Stimulated activated naive CD4-positive, alpha-beta T cell (primary cell): ENCODE measurements around the gene CEP350.

ENCODE experiments used
- DNase-seq, 6 experiments: peaks; one replicate each; lab custom pipeline; 2025; lab: John Stamatoyannopoulos, UW

The CEP350 gene

DNA sequence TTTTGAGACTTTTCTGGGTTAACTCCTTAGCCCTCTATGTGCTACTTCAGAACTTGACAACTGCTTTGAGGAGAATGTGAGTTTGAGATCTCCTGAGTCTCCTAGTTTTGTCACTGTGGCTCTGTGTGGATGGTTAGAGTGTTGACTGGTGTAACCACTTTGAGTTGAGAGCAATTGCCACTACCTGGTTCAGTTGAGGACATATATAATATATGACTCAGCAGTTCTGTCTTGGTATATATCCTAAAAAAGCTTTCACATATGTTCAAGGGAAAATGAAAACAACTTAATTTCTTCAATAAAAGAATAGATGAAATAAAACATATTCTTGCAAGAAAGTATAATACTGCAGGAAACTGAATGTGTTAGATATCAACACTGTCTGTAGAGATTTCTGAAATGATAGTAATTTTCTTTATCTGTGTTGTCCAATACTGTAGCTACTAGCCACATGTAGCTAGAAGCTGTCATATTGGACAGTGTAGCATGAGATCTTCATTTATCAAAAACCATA is 103.3 kb downstream of the CEP350 start:
- DNase-seq: no peak

DNA sequence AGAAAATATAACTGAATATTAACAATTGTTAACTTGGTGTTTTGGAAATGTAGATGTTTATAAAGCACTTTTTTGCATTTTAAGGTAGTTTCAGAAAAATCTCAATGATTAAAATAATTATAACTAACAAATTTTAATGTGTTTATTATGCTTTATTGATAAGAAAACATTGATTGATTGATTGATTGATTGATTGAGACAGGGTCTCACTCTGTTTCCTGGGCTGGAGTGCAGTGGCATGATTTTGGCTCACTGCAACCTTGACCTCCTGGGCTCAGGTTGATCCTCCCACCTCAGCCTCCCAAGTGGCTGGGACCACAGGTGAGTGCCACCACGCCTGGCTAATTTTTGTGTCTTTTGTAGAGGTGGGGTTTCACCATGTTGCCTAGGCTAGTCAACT is 106.4 kb downstream of the CEP350 start:
- no peak for DNase-seq

DNA sequence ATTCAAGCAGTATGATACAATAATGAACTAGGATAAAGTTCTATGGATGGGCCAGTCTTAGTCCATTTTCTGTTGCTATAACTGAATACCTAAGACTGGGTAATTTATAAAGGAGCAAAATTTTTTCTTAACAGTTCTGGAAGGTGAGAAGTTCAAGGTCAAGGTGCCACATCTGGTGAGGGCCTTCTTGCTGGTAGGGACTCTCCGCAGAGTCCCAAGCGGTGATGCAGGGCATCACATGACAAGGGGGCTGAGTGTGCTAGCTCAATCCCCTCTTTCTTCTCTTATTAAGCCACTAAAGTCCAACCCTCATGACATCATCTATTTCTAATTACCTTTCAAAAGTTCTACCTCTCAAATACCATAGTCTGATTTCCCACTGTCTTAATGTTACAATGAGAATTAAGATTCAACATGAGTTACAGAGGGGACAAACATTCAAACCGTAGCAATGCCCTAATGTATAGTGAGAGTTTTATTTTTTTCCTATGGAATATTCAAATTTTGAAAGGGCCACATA is 107.9 kb downstream of the CEP350 start:
- no peak for DNase-seq

DNA sequence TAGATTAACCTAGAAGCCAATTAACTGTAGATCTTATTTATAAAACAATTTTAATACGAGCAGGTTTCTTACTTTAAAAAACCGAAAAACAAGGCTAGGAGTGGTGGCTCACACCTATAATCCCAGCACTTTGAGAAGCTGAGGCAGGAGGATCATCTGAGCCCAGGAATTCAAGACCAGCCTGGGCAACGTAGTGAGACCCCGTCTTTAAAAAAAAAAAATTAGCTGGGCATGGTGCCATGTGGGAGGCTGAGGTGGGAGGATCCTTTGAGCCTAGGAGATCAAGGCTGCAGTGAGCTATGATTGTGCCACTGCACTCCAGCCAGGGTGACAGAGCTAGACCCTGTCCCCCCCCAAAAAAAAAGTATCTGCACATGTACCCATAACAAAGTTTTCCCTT is 110.8 kb downstream of the CEP350 start:
- DNase-seq: no peak

DNA sequence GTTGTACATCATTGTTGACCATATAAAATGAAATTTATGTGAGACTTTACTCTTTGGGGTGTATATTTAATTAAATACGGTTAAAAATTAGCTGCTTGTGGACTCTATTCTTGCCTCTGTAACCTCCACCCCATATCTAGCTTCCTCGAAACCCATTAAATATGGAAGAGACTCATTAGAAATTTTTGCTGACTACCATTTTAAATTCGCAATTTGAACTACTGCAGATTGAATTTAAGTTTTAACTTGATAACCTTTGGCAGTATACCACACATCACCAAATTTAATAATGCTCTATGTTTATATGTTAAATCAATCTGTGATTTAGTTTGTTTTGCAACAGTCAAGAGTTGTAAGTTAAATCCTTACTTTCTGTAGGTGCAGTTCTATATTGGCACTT is 111.5 kb downstream of the CEP350 start:
- DNase-seq: no peak

DNA sequence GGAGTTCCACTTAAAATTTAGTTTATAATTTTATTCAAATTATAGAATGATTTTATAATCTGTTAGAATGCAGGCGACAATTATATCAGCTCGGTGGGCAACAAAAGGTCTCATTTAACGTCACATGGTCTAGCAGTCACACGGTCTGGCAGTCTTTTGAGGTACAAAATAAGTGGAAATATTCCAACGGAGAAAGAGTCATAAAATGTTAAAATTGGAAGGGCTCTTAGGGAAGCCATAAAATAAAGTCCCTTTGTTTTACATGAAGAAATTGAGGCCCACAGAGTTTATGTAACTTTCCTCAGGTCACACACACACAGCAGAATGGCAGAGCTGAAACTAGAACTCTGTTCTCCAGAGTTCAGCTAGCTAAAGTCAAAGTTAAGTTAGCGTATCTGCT is 115.7 kb downstream of the CEP350 start:
- DNase-seq: no peak

DNA sequence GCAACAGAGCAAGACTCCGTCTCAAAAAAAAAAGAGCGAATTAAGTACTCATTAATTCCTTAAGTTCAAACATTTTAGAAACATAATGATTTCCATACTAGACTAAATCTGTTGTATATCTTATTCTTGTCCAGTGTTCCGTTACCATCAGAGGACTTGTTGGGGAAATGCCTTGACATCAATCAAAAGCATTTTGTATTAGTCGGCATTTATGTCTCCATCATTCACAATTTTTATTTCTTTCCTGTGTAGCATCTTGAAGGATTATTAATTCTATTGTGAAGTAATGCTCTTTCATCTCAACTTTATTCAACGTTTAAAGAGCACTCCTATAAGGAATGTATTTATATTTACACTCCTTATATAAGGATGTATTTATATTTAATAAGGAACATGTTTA is 117.1 kb downstream of the CEP350 start:
- no peak for DNase-seq

DNA sequence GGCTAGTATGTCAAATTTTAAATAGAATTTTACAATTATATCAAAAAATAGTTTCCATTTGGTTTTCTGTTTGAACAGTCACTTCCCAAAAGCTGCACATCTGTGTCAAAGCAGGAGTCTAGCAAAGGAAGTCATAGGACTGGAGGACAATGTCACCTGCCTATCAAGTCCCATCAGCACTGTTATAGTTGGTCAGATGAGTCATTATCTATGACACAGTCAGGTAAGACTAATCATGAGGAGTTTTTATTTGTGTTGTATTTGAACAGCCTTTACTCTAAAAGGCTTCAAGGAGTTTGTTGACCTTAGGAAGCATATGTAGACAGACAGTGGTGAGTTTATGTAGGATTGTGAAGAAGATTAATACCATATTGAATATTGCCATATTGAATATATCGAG is 125.8 kb downstream of the CEP350 start:
- DNase-seq: no peak

DNA sequence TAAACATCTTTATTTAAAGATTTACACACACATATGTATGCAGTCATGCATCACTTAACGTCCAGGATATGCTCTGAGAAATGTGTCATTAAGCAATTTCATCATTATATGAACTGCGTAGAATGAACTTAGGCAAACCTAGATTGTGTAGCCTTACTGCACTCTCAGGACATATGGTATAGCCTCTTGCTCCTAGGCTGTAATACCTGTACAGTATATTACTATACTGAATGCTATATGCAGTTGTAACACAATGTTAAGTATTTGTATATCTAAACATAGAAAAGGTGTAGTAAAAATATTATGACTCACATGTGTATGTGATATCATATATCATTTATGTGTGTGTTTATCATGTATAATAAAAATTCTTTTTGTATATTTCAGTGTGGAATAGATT is 126.9 kb downstream of the CEP350 start:
- no peak for DNase-seq

DNA sequence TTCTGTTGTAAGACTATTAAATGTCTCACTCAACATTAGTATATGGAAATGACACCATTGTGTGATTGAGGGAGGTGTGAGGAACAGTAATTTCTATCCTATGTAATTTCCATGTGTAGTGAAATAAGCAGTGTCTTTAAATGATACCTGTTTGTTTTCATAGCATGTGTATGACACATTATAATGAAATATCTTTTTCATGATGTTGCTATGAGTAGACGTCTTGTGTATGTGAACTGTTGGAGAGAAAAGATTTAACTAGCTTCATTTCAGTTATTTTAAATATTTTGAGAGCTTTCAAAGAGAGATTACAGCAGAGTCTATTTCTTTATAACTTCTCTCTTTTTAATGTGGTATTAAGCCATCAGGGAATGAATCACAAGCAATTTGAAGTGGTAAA is 128.6 kb downstream of the CEP350 start:
- no peak for DNase-seq

DNA sequence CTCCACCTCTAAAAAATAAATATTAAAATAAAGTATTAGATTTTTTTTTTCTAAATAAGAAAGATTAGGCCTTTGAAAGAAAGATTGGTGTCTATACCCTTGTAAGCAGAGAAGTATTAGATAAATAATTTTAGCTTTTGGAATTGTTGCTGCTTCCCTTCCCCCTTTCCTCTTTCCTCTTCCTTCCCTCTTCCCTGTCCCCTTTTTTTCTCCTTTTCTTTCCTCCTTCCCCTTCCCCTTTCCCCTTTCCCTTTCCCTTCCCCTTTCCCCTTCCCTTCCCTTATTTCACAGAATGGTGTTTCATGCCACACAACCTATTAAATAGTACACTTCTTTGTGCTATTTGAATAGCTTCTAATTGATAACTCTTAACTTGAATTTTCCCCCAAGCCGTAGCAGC is 130.3 kb downstream of the CEP350 start:
- no peak for DNase-seq

DNA sequence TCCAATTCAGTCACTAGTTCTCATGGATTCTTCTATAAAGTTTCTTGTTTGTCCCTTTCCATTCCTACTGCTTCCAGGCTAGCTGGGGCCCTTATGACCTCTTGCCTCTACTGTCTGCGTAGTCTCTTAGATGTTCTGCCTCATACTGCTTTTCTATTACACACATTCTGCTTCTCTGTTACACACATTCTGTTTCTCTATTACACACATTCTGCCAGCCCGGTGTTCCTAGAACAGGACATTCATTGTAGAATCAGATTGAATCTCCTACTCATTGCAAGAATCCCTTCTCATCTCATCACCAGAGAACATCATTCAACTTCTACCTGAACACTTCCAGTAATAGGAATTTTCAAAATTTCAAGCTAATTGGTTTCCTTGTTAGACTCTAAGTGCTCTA is 130.7 kb downstream of the CEP350 start:
- DNase-seq: no peak

DNA sequence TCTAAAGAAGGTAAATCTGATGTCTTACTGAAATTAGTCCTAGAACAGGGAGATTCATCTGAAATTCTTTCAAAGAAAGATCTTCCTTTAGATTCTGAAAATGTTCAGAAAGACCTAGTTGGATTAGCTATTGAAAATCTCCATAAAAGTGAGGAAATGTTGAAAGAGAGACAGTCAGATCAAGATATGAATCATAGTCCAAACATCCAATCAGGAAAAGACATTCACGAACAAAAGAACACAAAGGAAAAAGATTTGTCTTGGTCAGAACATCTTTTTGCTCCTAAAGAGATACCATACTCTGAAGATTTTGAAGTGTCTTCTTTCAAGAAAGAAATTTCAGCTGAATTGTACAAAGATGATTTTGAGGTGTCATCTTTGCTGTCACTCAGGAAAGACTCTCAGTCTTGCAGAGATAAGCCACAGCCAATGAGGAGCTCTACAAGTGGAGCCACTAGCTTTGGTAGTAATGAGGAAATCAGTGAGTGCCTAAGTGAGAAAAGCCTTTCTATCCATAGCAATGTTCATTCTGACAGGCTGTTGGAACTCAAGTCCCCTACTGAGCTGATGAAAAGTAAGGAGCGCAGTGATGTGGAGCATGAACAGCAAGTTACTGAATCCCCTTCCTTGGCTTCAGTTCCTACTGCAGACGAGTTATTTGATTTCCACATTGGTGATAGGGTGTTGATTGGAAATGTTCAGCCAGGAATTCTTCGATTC is 138.5 kb downstream of the CEP350 start:
- DNase-seq: no peak

DNA sequence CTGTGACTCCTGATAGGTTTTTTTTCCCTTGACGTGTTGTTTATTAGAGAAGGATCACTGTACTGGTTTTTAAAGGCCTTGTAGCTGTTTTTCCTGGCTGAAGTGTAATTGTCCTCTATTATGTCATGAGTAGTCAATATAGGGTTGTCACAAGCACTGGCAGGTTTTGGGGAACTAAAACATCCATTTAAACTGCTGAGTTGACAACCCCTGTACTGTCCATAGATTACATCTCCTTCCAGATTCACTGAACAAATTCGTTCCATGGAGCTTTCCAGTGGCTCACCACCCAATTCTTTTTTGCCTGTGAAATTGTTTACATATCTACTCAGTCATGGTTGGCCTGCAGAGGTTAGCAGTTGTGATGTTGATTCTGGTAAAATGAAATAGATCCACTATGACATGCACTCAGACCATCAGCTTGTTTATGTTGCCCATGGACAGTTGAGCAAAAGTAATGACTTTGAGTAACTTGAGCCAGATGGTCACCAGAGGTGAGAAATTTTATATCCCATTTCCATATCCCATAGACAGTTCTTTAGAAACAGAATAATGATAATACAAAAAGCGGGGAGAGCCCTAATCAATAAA is 140.2 kb downstream of the CEP350 start:
- DNase-seq: no peak

DNA sequence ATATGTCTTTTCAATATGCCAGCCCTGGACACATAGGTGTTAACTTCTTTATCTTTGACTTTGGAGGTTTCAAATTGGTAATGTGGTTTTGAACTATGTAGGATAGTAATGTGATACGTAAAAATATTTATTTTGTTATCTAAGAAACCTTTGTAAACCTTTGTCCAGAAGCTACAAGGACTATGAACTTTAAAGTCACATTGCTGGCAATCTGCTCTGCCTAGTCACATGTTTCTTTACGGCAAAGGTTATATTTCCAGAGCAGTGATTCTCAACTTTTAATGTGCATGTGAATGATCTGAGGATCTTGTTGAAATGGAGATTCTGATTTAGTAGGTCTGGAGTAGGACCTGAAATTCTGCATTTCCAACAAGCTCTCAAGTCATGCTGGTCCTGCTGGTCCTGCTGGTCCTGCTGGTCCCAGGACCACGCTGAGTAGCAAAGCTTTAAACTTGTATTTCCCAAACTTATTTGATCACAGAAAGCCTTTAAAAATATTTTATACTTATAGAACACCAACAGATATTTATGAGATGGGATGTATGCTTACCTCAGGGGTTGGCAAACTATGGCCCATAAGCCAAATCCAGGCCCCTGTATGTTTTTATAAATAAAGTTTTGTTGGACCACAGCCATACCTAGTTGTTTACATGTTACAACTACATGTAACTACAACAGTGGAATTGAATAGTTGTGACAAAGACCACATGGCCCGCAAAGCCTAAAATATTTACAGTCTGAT is 142.1 kb downstream of the CEP350 start:
- no peak for DNase-seq

DNA sequence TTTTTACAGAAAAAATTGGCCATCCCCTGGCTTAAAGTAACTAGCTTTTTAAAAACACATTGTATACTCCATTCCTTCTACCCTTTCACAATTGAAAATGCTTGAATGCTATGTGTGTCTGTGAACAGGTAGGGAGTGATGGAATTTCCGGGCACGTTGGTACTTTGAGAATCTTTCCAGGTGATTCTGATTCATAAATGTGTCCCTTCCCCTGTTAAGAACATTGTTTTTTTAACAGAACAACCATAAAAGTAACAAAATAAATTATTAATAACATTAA is 142.7 kb downstream of the CEP350 start:
- no peak for DNase-seq

DNA sequence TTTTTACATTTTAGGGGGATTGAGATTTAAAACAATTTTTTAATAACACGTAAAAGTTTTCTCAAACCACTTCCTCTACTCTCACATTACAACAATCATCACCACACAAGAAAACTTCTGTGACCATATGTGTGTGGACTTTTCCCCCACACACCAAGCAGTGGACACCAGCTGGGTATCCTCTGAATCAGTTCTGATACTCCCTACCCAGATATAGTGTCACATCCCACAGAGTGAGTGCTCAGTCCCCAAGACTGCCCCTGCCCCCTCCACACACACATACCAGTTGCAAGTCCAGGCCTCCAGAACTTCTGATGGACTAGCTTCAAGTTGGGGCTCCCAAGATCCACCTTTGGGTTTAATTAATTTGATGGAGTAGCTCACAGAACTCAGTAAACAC is 146.8 kb downstream of the CEP350 start:
- DNase-seq: no peak

DNA sequence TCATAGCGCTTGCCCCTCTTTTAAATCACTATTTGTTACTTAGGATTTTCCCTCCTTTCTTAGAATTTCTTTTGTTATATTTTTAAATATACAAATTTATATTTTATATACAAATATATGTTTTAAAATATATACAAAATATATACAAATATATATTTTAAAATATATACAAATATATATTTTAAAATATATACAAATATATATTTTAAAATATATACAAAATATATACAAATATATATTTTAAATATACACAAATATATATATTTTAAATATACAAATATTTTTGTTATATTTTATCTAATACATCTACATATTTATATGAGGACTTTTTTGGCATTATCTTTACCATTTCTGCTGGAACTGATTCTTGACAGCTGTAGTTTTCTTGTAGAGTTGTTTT is 149.2 kb downstream of the CEP350 start:
- no peak for DNase-seq

DNA sequence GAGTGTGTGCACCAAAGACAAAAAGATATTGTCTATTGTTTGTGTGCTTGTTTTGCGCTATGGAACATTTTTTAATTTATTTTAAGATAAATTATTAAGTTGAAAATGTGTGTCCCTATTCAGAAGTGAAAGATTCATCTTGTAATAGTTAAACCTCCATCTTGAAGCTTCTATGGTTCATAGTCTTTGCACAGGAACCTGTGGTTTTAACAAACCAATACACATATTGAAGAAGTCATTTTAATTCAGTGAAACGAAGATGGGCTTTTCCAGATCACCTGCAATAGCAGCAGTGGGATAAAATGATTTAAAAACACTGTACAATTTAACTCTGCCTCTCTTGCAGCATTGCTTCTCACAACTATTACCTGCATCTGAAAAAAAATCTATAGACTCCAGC is 157.5 kb downstream of the CEP350 start:
- DNase-seq: no peak

DNA sequence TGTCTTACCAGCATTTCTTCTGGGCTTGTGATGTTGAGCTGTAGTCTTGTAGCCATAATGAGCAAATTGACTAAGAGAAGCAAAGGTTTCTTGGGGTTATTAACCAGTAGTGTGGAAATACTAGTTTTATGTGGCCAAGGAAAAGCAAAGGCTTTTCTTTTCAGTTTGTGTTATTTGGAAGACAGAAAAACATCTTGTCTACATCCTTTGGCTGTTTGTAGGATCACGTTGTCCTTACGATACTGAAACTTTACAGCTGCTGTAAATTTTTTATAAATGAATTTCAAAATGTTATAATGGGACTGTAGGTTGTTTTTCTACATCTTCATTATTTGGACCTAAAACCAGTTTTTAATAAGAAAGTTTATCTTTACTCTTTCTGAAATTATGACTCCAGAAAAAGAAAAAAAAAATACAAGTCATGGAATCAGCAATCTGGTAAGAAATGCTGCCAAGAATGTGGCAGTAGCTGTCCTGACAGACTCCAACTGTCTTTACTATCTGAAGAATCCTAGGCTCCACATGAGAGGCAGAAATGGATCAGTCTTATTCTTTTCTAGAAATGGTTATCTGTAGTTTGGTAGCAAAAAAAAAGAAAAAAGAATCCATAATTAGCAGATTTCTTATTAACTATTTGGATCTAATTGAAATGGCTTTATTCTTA is 158.5 kb downstream of the CEP350 start:
- no peak for DNase-seq

DNA sequence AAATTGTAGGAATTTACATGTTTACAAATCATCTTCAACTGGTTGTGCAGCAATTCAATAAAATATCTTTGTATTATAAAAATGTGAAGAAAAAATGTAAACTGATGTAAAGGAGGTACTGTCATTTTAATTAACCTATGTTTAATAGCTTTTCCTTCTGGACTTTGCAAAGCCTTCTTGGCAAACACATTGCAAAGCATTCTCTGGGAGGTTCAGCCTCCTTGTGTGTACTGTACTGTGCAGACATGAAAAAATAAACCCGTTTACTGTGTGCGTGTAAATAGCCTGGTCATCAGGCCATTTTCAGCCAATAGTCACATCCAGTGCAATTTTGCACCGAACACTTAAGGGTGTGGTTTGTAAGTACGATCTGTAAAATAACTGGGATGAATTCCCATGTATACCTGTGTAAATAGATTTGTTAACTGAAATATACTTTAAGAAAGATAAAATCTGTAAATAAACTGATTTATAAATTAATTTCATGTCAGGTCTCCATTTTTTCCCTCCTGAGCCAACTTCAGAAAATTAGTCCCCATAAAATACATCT is 159.9 kb downstream of the CEP350 start:
- no peak for DNase-seq

DNA sequence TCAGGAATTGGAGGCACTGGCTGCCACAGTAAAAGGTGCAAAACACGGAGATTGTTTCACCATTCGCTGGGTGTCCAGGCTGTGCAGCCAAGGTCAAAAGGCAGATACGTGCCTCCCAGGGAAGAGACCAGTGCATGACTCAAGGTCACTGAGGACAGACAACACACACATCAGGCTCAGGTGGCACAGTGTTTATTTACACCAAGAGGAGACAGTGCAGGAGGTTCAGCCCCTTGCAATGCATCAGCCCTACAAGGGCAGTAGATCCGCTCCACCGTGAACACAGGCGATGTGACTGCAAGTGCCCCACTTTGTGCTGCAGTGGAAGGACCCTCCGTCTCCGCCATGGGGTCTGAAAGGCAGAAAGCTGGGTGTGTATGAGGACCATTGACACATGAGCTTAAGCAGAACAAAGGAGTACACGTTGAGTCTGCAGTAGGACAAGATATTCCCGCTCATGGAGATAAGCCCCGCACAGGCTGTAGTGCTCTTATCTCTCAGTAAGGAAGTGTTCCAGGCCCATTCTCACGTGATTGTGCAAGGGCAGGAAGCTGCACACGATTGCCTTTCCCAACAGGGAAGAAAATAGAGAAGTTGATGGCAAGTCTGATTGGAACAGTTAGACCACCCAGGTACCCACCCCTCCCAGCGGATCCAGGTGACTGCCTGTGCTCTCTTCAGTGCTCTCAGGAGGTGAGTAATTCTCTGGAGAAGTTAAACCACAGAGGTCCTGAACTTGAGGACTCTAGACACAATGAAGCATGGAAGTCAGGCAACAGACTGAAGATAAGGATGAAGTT is 162.6 kb downstream of the CEP350 start:
- DNase-seq: no peak
